CD14-positive monocyte (primary cell): Measurements from ENCODE around the gene LASP1NB.

Source experiments
- DNase-seq, 3 donors: peaks; one replicate each; pipeline ENCODE4 v3.0.0-alpha.2; 2011 to 2022
- H2AFZ ChIP-seq: 2 replicates; pipeline ENCODE4 v1.6.0; 2012; ENCODE audit warnings: mild to moderate bottlenecking, low read depth, low read length, inconsistent platforms; ENCODE audit not compliant: insufficient read depth, poor library complexity, severe bottlenecking
- H3K27ac ChIP-seq, 2 donors: 1 replicate in 1 of 2; 2 replicates in 1 of 2; pipeline ENCODE4 v1.5.1; 2012 to 2013; ENCODE audit warnings: low read length in 2 of 2, control low read depth in 1 of 2, inconsistent platforms in 1 of 2, low read depth in 1 of 2, mild to moderate bottlenecking in 1 of 2
- H3K27me3 ChIP-seq, 2 donors: one replicate each; pipeline versions ENCODE4 v1.6.0 to v1.6.1; 2011 to 2013; ENCODE audit warnings: low read length in 2 of 2; ENCODE audit not compliant: control insufficient read depth in 2 of 2, insufficient read depth in 2 of 2
- H3K36me3 ChIP-seq, 2 donors: replicated peaks in 1 of 2; 1 replicate in 1 of 2; 2 replicates in 1 of 2; pipeline versions ENCODE4 v1.5.1 to v1.6.1; 2012 to 2013; ENCODE audit warnings: low read length in 2 of 2, control low read depth in 1 of 2, inconsistent platforms in 1 of 2, mild to moderate bottlenecking in 1 of 2; ENCODE audit not compliant: insufficient read depth in 2 of 2, control insufficient read depth in 1 of 2
- H3K4me1 ChIP-seq, 2 donors: 1 replicate in 1 of 2; 2 replicates in 1 of 2; pipeline versions ENCODE4 v1.5.1 to v1.6.1; 2012 to 2013; ENCODE audit warnings: low read length in 2 of 2, control low read depth in 1 of 2, inconsistent platforms in 1 of 2, mild to moderate bottlenecking in 1 of 2, moderate library complexity in 1 of 2; ENCODE audit not compliant: insufficient read depth in 2 of 2, control insufficient read depth in 1 of 2
- H3K4me2 ChIP-seq: replicated peaks from 2 replicates; pipeline ENCODE3; 2012; ENCODE audit warnings: low read length, moderate library complexity, mild to moderate bottlenecking; ENCODE audit not compliant: poor library complexity, severe bottlenecking; ENCODE audit errors: extremely low read depth
- H3K4me3 ChIP-seq, 3 experiments: fragments of 200-600 bp in 1 of 3; sonication (generic) in 1 of 3; replicated peaks in 1 of 3; 1 replicate in 2 of 3; 2 replicates in 1 of 3; pipeline ENCODE4 v1.5.1; 2011 to 2013; ENCODE audit warnings: low read length in 3 of 3, mild to moderate bottlenecking in 3 of 3, control low read depth in 2 of 3, low read depth in 2 of 3, inconsistent platforms in 1 of 3, moderate library complexity in 1 of 3
- H3K79me2 ChIP-seq: 2 replicates; pipeline ENCODE4 v1.6.0; 2012; ENCODE audit warnings: mild to moderate bottlenecking, control low read depth, inconsistent platforms, low read length, moderate library complexity; ENCODE audit not compliant: insufficient read depth
- H3K9ac ChIP-seq: 2 replicates; pipeline ENCODE4 v1.6.0; 2017; ENCODE audit warnings: low read length, mild to moderate bottlenecking; ENCODE audit not compliant: insufficient read depth, poor library complexity, severe bottlenecking
- H3K9me3 ChIP-seq, 2 donors: replicated peaks in 1 of 2; 1 replicate in 1 of 2; 2 replicates in 1 of 2; pipeline versions ENCODE4 v1.5.1 to v1.6.1; 2012 to 2013; ENCODE audit warnings: low read length in 2 of 2, control low read depth in 1 of 2; ENCODE audit not compliant: control insufficient read depth in 1 of 2, insufficient read depth in 1 of 2
- H4K20me1 ChIP-seq: 2 replicates; pipeline ENCODE4 v1.6.0; 2012; ENCODE audit warnings: mild to moderate bottlenecking, low read length, control low read depth, moderate library complexity; ENCODE audit not compliant: insufficient read depth
- H3K27ac Mint-ChIP-seq, 7 donors: one replicate each; pipeline ENCODE4 v1.8.0; 2020; ENCODE audit warnings: mild to moderate bottlenecking in 7 of 7, mixed read lengths in 7 of 7, moderate library complexity in 6 of 7, inconsistent platforms in 2 of 7
- H3K27me3 Mint-ChIP-seq, 3 donors: one replicate each; pipeline ENCODE4 v1.8.0; 2021 to 2022; ENCODE audit warnings: low read depth in 3 of 3, mild to moderate bottlenecking in 3 of 3, mixed read lengths in 3 of 3, moderate library complexity in 3 of 3, inconsistent platforms in 1 of 3
- H3K36me3 Mint-ChIP-seq, 2 donors: one replicate each; pipeline ENCODE4 v1.8.0; 2020; ENCODE audit warnings: mixed read lengths in 2 of 2, inconsistent platforms in 1 of 2, mild to moderate bottlenecking in 1 of 2
- H3K4me1 Mint-ChIP-seq: one replicate; pipeline ENCODE4 v1.8.0; 2020; ENCODE audit warnings: mild to moderate bottlenecking, mixed read lengths
- H3K4me3 Mint-ChIP-seq, 2 donors: one replicate each; pipeline ENCODE4 v1.8.0; 2020; ENCODE audit warnings: mild to moderate bottlenecking in 2 of 2, mixed read lengths in 2 of 2, moderate library complexity in 1 of 2
- H3K9me3 Mint-ChIP-seq, 7 donors: one replicate each; pipeline ENCODE4 v1.8.0; 2020 to 2022; ENCODE audit warnings: mixed read lengths in 7 of 7, mild to moderate bottlenecking in 6 of 7, moderate library complexity in 6 of 7, inconsistent platforms in 2 of 7
- CTCF ChIP-seq: fragments of 200-600 bp; IDR thresholded peaks from one replicate; pipeline ENCODE4 v1.8.0; 2022; ENCODE audit warnings: antibody characterized with exemption, mild to moderate bottlenecking
- WGBS: methylation state at CpG from one replicate; pipeline ENCODE4 v1.1.5; 2013; ENCODE audit warnings: missing lambda C conversion rate; ENCODE audit not compliant: insufficient coverage; 5-methylcytosine and 5-hydroxymethylcytosine counted together
- intact Hi-C, 2 donors: fragments of 100-400 bp; cut with micrococcal nuclease; formaldehyde crosslinking; loops; one replicate each; pipeline versions ENCODE4 v1.15.0 to v1.15.1; 2023

The LASP1NB gene

GRCh38 chr17:38940404-38940803, 15.0 kb downstream of the LASP1NB start:
- no peak overlapping the region for H3K27ac Mint-ChIP-seq
- H3K4me1 Mint-ChIP-seq = peaks cover 13% of the 10 kb centered on the region
- peaks cover 8 to 14% (median 9%) of the 10 kb centered on the region in 3 donors for H3K27me3 Mint-ChIP-seq
- H3K79me2 ChIP-seq = no peaks in the 10 kb centered on the region
- H3K36me3 ChIP-seq = no peaks in the 10 kb centered on the region
- H3K27me3 ChIP-seq = peaks cover 8 to 13% of the 10 kb centered on the region in 2 donors
- H3K4me3 ChIP-seq = no peak overlapping the region
- H3K36me3 Mint-ChIP-seq = no peaks in the 10 kb centered on the region
- H3K4me2 ChIP-seq = no peak overlapping the region
- no peak overlapping the region for H2AFZ ChIP-seq
- peaks cover 0 to 3% (median 0%) of the 10 kb centered on the region in 7 donors for H3K9me3 Mint-ChIP-seq
- no peaks in the 10 kb centered on the region for H3K4me1 ChIP-seq
- intact Hi-C loops = no loop called here
- WGBS = 100% methylated on average over 1 of the region's 1 CpG
- H3K27ac ChIP-seq = no peak overlapping the region
- no peak for TF ChIP-seq CTCF
- no peaks in the 10 kb centered on the region for H3K9me3 ChIP-seq
- H3K4me3 Mint-ChIP-seq = no peak overlapping the region
- DNase-seq = no peak
- H4K20me1 ChIP-seq = no peaks in the 10 kb centered on the region
- no peak overlapping the region for H3K9ac ChIP-seq

GRCh38 chr17:38942696-38943334, 17.4 kb downstream of the LASP1NB start:
- no peak overlapping the region for H3K4me3 Mint-ChIP-seq
- Histone ChIP-seq H4K20me1 (no peaks in the 10 kb centered on the region), H3K4me1 (no peaks in the 10 kb centered on the region), H3K27ac (no peak overlapping the region), H3K4me2 (no peak overlapping the region), H3K9ac (no peak overlapping the region), H3K36me3 (no peaks in the 10 kb centered on the region), H3K79me2 (no peaks in the 10 kb centered on the region), H3K27me3 (no peaks in the 10 kb centered on the region), H3K4me3 (no peak overlapping the region), H3K9me3 (no peaks in the 10 kb centered on the region), H2AFZ (no peak overlapping the region)
- H3K9me3 Mint-ChIP-seq = peaks cover 0 to 4% (median 0%) of the 10 kb centered on the region in 7 donors
- no peak for DNase-seq
- peaks cover 0 to 2% (median under 1%) of the 10 kb centered on the region in 3 donors for H3K27me3 Mint-ChIP-seq
- peaks cover 13% of the 10 kb centered on the region for H3K4me1 Mint-ChIP-seq
- TF ChIP-seq CTCF = no peak
- no CpG with 5 or more reads among the region's 4 CpGs for WGBS
- H3K36me3 Mint-ChIP-seq = no peaks in the 10 kb centered on the region
- no peak overlapping the region for H3K27ac Mint-ChIP-seq
- intact Hi-C loops = no loop called here
